Upper lobe of left lung (tissue), 6 donors: ENCODE data around the gene FAM234A. TPM values are rescaled to one million over a fixed set of nuclear protein-coding genes. Genes with fewer than 3 reads are reported as not detected.
"Not testable (repeated sequence)": the region's sequence is repeated elsewhere in the genome, so short reads cannot be mapped to it uniquely, and the experiment has no call there.

ENCODE experiments used
- ATAC-seq, 2 donors: fragments of 200-7000 bp; cut with Tn5 transposase; one replicate each; pipeline ENCODE4 v1.9.1; 2022; ENCODE audit warnings: mild to moderate bottlenecking in 2 of 2, moderate library complexity in 2 of 2; ENCODE audit not compliant: low FRiP score in 2 of 2
- DNase-seq, 2 donors: peaks; one replicate each; pipeline ENCODE4 v3.0.0-alpha.2; 2019 to 2020
- H3K27ac ChIP-seq, 4 donors: fragments of 200-600 bp; sonication (generic); one replicate each; pipeline ENCODE4 v1.5.1; 2016 to 2019
- H3K27me3 ChIP-seq, 4 donors: fragments of 200-600 bp; sonication (generic); one replicate each; pipeline ENCODE4 v1.5.1; 2017 to 2019
- H3K36me3 ChIP-seq, 4 donors: fragments of 200-600 bp; sonication (generic); one replicate each; pipeline ENCODE4 v1.5.1; 2016 to 2019
- H3K4me1 ChIP-seq, 4 donors: fragments of 200-600 bp; sonication (generic); one replicate each; pipeline ENCODE4 v1.5.1; 2018 to 2019
- H3K4me3 ChIP-seq, 4 donors: fragments of 200-600 bp; sonication (generic); one replicate each; pipeline ENCODE4 v1.5.1; 2017 to 2019; ENCODE audit warnings: mild to moderate bottlenecking in 2 of 4, moderate library complexity in 1 of 4
- H3K9me3 ChIP-seq, 4 donors: fragments of 200-600 bp; sonication (generic); one replicate each; pipeline ENCODE4 v1.5.1; 2018 to 2019
- CTCF ChIP-seq, 6 experiments: fragments of 450-650 bp in 4 of 6; fragments of 200-600 bp in 2 of 6; sonication (generic) in 2 of 6; IDR thresholded peaks; one replicate each; pipeline ENCODE4 v1.5.1; 2016 to 2019; ENCODE audit warnings: antibody characterized with exemption in 6 of 6
- EP300 ChIP-seq, 4 donors: sonication (generic); formaldehyde crosslinking; IDR thresholded peaks; one replicate each; pipeline ENCODE4 v1.5.1; 2017; ENCODE audit warnings: antibody characterized with exemption in 4 of 4, control low read depth in 2 of 4
- POLR2A ChIP-seq, 4 donors: fragments of 450-650 bp; IDR thresholded peaks; one replicate each; pipeline ENCODE4 v1.5.1; 2016 to 2017; ENCODE audit warnings: antibody characterized with exemption in 4 of 4, mild to moderate bottlenecking in 2 of 4
- POLR2AphosphoS5 ChIP-seq, 2 donors: sonication (generic); formaldehyde crosslinking; IDR thresholded peaks; one replicate each; pipeline ENCODE4 v1.5.1; 2017; ENCODE audit warnings: antibody characterized with exemption in 2 of 2
- WGBS, 2 donors: methylation state at CpG; one replicate each; pipeline ENCODE4 v1.1.5; 2017 to 2018; 5-methylcytosine and 5-hydroxymethylcytosine counted together
- total RNA-seq, 6 donors: library from RNA; depleted of rRNA in 4 of 6; stranded (reverse); fragments of >200 nt in 4 of 6; gene quantifications; one replicate each; pipeline versions ENCODE4 v1.1.0 to v1.2.1, GENCODE V29; 2016 to 2021
- donor health status: DM: no; HTN: no; CAD: no; lungs with moderate emphysema.
- donor health status: DM: no; HTN: yes; CAD: no; lungs with severe emphysema.

Gene FAM234A
- total RNA-seq, 6 donors from 2014 or later = 55.4 to 92.7 (median 66.0) TPM

DNA sequence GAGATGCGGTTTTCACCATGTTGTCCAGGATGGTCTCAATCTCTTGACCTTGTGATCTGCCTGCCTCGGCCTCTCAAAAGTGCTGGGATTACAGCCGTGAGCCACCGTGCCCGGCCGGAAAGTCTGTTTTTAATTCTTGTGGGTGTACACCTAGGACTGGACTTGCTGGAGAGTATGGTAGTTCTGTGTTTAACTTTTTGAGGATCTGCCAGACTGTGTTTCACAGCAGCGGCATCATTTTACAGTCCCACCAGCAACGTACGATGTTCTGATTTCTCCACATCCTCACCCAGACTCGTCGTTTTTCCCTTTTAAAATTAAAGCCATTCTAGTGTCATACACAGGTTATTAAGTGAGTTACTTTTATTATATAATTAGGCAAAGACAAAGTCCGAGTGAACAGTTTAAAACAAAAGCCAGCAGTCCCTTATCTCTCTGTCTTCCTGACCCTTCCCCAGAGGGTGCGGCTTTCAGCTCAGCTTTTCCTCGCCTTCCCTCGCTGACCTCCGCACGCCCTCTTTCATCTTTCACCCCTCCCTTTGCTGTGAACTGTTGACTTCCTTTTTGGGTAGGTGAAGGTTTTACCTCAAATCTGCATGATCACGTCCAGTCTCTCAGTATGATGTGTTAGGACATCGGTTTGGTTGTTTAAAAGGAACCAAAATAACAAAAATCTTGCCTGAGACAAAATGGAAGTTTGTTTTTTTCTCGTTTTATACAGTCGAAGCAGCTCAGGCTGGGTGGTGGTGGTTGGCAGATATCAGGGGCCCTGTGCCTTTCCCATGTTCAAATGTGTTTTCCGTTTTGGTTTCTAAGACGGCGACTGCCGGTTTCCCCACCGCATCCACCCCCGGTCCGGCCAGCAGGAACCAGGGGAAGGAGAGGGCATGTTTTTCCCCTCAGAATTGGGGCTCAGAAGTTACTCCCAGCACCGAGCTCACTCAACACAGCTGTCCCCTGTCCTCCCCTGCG is 18.0 kb downstream of the FAM234A start:
- Histone ChIP-seq H3K27me3 (no peaks in the 10 kb centered on the region), H3K4me1 (peaks cover 0 to 8% (median 0%) of the 10 kb centered on the region in 4 donors), H3K9me3 (no peaks in the 10 kb centered on the region), H3K36me3 (peaks cover 0 to 44% (median 19%) of the 10 kb centered on the region in 4 donors), H3K4me3 (peak overlapping the region in 2 of 4 donors; percentile 2 to 16), H3K27ac (peak overlapping the region; percentile 2 to 70 (median 25))
- WGBS, 2 donors = 44 to 57% methylated on average over 30 of the region's 30 CpGs
- DNase-seq (no peak), ATAC-seq (no peak)
- TF ChIP-seq CTCF (IDR thresholded peaks at IDR 0.05) = no peak
- no peak for TF ChIP-seq EP300 (IDR thresholded peaks at IDR 0.05)
- TF ChIP-seq POLR2A (IDR thresholded peaks at IDR 0.05) = no peak
- TF ChIP-seq POLR2AphosphoS5 (IDR thresholded peaks at IDR 0.05) = no peak

GRCh38 chr16:253833-254232 is 19.2 kb downstream of the FAM234A start:
- ATAC-seq (no peak), DNase-seq (no peak)
- Histone ChIP-seq H3K36me3 (peaks cover 0 to 45% (median 19%) of the 10 kb centered on the region in 4 donors), H3K27me3 (no peaks in the 10 kb centered on the region), H3K9me3 (no peaks in the 10 kb centered on the region), H3K4me1 (peaks cover 0 to 8% (median 0%) of the 10 kb centered on the region in 4 donors), H3K27ac (no peak overlapping the region), H3K4me3 (no peak overlapping the region)
- WGBS, 2 donors = 75 to 87% methylated on average over 6 of the region's 6 CpGs
- TF ChIP-seq CTCF (IDR thresholded peaks at IDR 0.05) (no peak), EP300 (IDR thresholded peaks at IDR 0.05) (no peak), POLR2A (IDR thresholded peaks at IDR 0.05) (no peak)

GRCh38 chr16:254461-254860 is 19.8 kb downstream of the FAM234A start:
- ATAC-seq (no peak), DNase-seq (no peak)
- Histone ChIP-seq H3K9me3 (no peaks in the 10 kb centered on the region), H3K36me3 (peaks cover 0 to 48% (median 20%) of the 10 kb centered on the region in 4 donors), H3K27ac (no peak overlapping the region), H3K27me3 (no peaks in the 10 kb centered on the region), H3K4me1 (peaks cover 0 to 8% (median 0%) of the 10 kb centered on the region in 4 donors), H3K4me3 (no peak overlapping the region)
- 97 to 98% methylated on average over 25 of the region's 25 CpGs for WGBS, 2 donors
- no peak for TF ChIP-seq EP300 (IDR thresholded peaks at IDR 0.05)
- no peak for TF ChIP-seq POLR2AphosphoS5 (IDR thresholded peaks at IDR 0.05)
- no peak for TF ChIP-seq CTCF (IDR thresholded peaks at IDR 0.05)
- TF ChIP-seq POLR2A (IDR thresholded peaks at IDR 0.05) = no peak

GRCh38 chr16:255183-255582 is 20.6 kb downstream of the FAM234A start:
- Histone ChIP-seq H3K36me3 (peaks cover 0 to 49% (median 27%) of the 10 kb centered on the region in 4 donors), H3K9me3 (no peaks in the 10 kb centered on the region), H3K27me3 (no peaks in the 10 kb centered on the region), H3K4me3 (no peak overlapping the region), H3K4me1 (peaks cover 0 to 8% (median 0%) of the 10 kb centered on the region in 4 donors), H3K27ac (no peak overlapping the region)
- 96% methylated on average over 6 of the region's 6 CpGs for WGBS, 2 donors
- TF ChIP-seq POLR2A (IDR thresholded peaks at IDR 0.05) (no peak), CTCF (IDR thresholded peaks at IDR 0.05) (no peak)
- ATAC-seq = no peak
- DNase-seq = no peak

DNA sequence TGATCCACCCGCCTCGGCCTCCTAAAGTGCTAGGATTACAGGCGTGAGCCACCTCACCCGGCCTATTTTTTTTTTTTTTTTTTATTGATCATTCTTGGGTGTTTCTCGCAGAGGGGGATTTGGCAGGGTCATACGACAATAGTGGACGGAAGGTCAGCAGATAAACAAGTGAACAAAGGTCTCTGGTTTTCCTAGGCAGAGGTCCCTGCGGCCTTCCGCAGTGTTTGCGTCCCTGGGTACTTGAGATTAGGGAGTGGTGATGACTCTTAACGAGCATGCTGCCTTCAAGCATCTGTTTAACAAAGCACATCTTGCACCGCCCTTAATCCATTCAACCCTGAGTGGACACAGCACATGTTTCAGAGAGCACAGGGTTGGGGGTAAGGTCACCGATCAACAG is 23.5 kb downstream of the FAM234A start:
- not testable (repeated sequence) for H3K27me3 ChIP-seq, H3K27ac ChIP-seq, H3K4me1 ChIP-seq, H3K4me3 ChIP-seq, H3K9me3 ChIP-seq, DNase-seq, ATAC-seq
- WGBS, 2 donors = 83 to 93% methylated on average over 8 to 12 of the region's 13 CpGs
- peaks cover 5 to 65% (median 47%) of the 10 kb centered on the region in 4 donors for H3K36me3 ChIP-seq
